SIG-M5 treated with dmso at 0.1 percent for 504 hours (cell line): ENCODE data around the gene MYOM3.
A peak's percentile ranks its signal among the peaks of the same experiment; 100 is the strongest.
"Not testable (repeated sequence)": the region's sequence is repeated elsewhere in the genome, so short reads cannot be mapped to it uniquely, and the experiment has no call there.

ENCODE experiments used
- DNase-seq: peaks from one replicate; lab custom pipeline; 2025; ENCODE audit not compliant: unreplicated experiment; lab: John Stamatoyannopoulos, UW

The MYOM3 gene

DNA sequence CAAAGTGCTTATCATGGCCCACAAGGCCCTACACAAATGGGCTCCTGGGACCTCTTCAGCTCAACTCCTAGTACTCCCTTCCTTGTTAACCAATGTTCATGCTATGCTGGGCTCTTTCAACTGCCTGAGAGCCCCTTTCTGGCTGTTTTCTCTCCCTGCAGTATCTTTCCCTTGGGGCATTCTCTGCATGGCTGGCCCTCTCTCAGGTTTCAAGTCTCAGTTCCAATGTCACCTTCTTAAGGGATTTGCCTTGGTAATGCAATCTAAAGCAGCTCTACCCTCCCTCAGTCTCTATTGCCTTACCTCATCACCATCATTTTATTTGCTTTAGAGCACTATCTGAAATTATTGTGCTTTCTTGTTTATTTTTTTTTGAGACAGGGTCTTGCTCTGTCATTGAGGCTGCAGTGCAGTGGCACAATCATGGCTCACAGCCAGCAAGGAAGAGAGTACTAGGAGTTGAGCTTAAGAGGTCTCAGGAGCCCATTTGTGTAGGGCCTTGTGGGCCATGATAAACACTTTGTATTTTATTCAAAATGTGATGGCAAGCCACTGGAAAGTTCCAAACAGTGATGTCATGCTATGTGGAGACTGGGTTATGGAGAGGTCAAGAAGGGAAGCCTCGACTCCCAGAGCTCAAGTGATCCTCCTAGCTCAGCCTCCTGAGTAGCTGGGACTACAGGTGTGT, 68.4 kb downstream of the MYOM3 start:
- DNase-seq: no peak

- DNase-seq: no peak
These were observed 69.6 kb downstream of the MYOM3 start for GRCh38 chr1:24042315-24042714.

GRCh38 chr1:24036088-24036487, 75.8 kb downstream of the MYOM3 start:
- no peak for DNase-seq

GRCh38 chr1:24032981-24033380, 79.0 kb downstream of the MYOM3 start:
- no peak for DNase-seq

DNA sequence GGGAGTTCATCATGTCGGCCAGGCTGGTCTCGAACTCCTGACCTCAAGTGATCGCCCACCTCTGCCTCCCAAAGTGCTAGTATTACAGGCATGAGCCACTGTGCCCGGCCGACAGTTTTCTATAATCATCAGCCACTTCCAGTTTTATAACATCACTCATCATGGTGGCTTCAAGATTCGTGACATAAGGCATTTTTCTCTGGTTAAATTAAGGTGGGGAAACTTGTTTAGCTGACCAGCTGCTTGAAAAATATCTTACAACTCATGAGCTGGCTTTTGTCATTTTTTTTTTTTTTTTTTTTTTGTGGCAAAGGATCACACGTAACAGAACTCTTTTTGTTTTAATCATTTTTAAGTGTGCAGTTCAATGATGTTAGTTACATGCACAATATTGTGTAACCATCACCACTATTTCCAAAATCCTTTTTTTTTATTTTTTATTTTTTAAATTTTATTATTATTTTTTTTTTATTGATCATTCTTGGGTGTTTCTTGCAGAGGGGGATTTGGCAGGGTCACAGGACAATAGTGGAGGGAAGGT, 80.9 kb downstream of the MYOM3 start:
- DNase-seq: not testable (repeated sequence)

GRCh38 chr1:24027838-24028468, 84.0 kb downstream of the MYOM3 start:
- DNase-seq: peak; percentile 16

DNA sequence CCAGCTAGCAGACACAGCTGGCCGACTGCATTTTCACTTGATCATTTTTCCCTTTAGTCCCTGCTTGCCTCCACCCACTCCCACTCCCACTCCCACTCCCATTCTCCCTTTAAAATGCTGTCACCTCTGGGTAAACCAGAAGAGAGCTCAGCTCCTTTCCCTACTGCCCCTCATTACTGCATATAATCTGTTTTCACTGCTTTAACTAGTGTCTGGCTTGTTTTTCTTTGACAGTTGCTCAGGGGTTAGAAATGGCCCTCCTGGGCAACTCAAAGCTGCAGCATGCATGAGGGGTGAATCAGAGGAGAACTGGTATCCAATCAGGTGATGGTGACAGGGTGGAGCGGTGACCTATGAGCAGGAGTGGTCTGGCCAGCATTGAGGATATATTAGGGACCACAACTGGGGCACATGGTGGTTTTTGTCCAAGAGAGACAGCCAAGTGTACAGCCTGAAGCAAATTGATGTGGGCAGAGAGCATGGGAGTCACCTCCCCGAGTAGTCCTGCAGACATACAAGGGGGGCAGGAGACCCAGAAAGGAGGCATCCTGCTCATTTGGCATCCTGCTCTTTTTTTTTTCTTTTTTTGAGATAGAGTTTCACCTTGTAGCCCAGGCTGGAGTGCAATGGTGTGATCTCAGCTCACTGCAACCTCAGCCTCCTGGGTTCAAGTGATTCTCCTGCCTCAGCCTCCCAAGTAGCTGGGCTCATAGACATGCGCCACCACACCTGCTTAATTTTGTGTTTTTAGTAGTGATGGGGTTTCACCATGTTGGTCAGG, 89.2 kb downstream of the MYOM3 start:
- no peak for DNase-seq

- no peak for DNase-seq
These were observed 90.3 kb downstream of the MYOM3 start for GRCh38 chr1:24021403-24022266.

GRCh38 chr1:24020470-24020869, 91.5 kb downstream of the MYOM3 start:
- DNase-seq: no peak

DNA sequence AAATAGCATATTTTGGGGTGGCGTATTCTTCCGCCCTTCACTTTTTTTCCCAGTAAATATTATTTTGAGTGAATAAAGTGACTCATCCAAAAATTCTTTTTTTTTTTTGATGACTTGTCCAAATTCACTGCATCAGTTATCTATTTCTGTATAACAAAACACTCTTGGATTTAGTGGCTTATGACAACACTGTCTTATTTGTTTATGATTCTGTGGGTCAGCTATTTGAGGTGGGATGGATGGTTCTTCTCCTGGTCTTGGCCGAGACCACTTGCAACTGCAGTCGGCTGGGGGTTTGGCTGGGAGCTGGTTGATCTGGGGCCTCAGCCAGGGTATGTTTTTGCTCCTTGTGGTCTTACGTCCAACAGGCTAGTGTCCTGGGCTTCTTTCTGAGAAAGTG, 91.9 kb downstream of the MYOM3 start:
- DNase-seq: no peak

GRCh38 chr1:24018611-24019580, 93.0 kb downstream of the MYOM3 start:
- peak; percentile 62 for DNase-seq

DNA sequence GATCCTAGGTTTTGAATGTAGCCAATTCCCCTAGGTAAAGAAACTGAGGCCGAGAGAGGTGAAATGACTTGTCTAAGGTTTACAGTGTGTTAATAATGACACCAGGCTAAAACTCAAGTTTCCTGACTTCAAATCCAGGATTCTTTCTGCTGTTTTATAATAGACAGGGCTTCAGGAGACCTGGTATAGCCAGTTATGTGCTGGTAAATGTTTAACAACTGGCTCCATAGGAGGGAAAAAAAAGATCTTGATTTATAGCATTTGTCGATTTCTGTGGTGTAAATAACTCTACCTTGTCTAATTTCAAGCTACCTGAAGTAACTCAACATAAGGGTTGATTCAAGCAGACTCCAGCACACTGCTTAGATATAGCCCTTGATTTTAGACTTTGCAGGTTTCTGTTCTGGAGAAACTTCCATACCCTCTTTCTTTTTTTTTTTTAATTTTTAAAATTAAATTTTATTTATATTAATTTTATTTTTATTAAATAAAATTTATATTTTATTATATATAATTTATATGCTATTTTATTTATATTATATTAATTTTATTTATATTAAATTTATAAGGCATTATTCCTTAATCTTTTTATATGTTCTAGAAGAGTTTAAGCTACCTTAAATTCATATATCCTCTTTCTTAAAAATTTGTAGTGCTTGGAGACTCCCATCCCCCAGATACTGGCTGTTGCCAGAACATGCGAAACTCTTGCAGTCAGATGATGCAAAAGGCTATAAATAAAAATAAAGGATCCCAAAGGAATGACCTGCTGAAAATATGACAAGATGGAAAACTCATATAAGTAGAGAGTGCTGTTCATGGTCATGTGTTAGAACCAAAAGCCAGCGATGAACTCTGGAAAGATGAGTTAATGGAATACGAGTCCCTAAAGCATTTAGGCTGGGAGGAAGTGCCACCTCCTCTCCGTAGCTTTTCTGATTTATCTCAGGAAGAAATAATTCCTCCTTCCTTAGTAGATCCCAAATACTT, 96.4 kb downstream of the MYOM3 start:
- no peak for DNase-seq

DNA sequence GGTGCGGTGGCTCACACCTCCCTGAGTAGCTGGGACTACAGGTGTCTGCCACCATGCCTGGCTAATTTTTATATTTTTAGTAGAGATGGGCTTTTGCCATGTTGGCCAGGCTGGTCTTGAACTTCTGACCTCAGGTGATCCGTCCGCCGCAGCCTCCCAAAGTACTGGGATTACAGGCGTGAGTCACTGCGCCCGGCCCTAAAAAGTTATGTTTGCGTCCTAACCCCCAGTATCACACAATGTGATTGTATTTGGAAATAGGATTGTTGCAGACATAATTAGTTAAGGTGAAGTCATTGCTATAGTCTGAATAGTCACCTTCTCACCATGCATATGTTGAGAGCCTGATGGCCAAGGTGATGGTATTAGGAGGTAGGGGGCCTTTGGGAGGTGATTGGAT, 99.1 kb downstream of the MYOM3 start:
- DNase-seq: not testable (repeated sequence)

DNA sequence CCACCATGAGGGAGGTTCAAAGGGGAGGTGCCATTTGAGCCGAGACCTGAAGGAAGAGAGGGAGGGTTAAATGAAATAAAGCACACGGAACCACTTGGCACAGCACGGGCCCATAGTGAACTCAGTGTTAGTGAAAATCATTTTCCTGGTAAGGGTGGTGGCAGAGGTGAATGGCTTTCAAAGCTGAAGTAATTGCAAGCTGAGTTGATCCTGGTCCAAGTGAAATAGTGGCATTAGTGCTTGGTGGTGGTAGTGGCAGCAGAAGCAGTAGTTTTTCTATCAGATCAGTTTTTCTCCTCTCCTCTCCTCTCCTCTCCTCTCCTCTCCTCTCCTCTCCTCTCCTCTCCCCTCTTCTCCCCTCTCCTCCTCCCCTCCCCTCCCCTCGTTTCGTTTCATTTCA, 101.3 kb downstream of the MYOM3 start:
- no peak for DNase-seq

GRCh38 chr1:24009406-24009805, 102.5 kb downstream of the MYOM3 start:
- DNase-seq: no peak

GRCh38 chr1:24008574-24009184, 103.3 kb downstream of the MYOM3 start:
- DNase-seq: not testable (repeated sequence)

- no peak for DNase-seq
These were observed 104.9 kb downstream of the MYOM3 start for GRCh38 chr1:24007079-24007478.
